ENCODE measurements around the gene DCC. TPM values are rescaled to one million over a fixed set of nuclear protein-coding genes. Genes with fewer than 3 reads are reported as not detected.

The DCC gene
- total and polyA plus RNA-seq, 2 donors from 2014 or later, result 3.9 TPM; not detected in 1

GRCh38 chr18:52933356-52933755 lies 593.4 kb downstream of the DCC start:
- Histone ChIP-seq H3K27ac (ENCODE audit: low read depth in 2 of 2, low read length in 2 of 2) (no peak overlapping the region), H3K9ac (ENCODE audit: low read length in 3 of 3) (no peak overlapping the region), H3K36me3 (ENCODE audit: control insufficient read depth in 2 of 3, insufficient read depth in 3 of 3, low read length in 3 of 3) (no peaks in the 10 kb centered on the region), H3K4me3 (ENCODE audit: low read length in 3 of 3) (no peak overlapping the region), H3K27me3 (ENCODE audit: control insufficient read depth, insufficient read depth, low read length) (no peaks in the 10 kb centered on the region), H3K4me1 (ENCODE audit: control insufficient read depth in 2 of 3, insufficient read depth in 2 of 3, low read depth in 1 of 3, low read length in 3 of 3) (no peaks in the 10 kb centered on the region), H3K9me3 (ENCODE audit: control insufficient read depth in 2 of 3, insufficient read depth in 1 of 3, low read length in 3 of 3) (no peaks in the 10 kb centered on the region)
- intact Hi-C loops (cut with DNase I), result no loop called here
- no peak for FAIRE-seq
- DNase-seq, result no peak
- no peak for TF ChIP-seq CTCF (IDR thresholded peaks at IDR 0.05; ENCODE audit: borderline replicate concordance, extremely low read depth, insufficient read depth)

GRCh38 chr18:52936931-52937330 lies 596.9 kb downstream of the DCC start:
- DNase-seq (no peak), FAIRE-seq (no peak)
- intact Hi-C loops (cut with DNase I), result no loop called here
- Histone ChIP-seq H3K27me3 (ENCODE audit: control insufficient read depth, insufficient read depth, low read length) (no peaks in the 10 kb centered on the region), H3K4me1 (ENCODE audit: control insufficient read depth in 2 of 3, insufficient read depth in 2 of 3, low read depth in 1 of 3, low read length in 3 of 3) (no peaks in the 10 kb centered on the region), H3K9me3 (ENCODE audit: control insufficient read depth in 2 of 3, insufficient read depth in 1 of 3, low read length in 3 of 3) (no peaks in the 10 kb centered on the region), H3K36me3 (ENCODE audit: control insufficient read depth in 2 of 3, insufficient read depth in 3 of 3, low read length in 3 of 3) (no peaks in the 10 kb centered on the region), H3K4me3 (ENCODE audit: low read length in 3 of 3) (no peak overlapping the region), H3K27ac (ENCODE audit: low read depth in 2 of 2, low read length in 2 of 2) (no peak overlapping the region), H3K9ac (ENCODE audit: low read length in 3 of 3) (no peak overlapping the region)
- no peak for TF ChIP-seq CTCF (IDR thresholded peaks at IDR 0.05; ENCODE audit: borderline replicate concordance, extremely low read depth, insufficient read depth)

- no peak for DNase-seq
- Histone ChIP-seq H3K27ac (ENCODE audit: low read depth in 2 of 2, low read length in 2 of 2) (no peak overlapping the region), H3K4me3 (ENCODE audit: low read length in 3 of 3) (no peak overlapping the region), H3K9me3 (ENCODE audit: control insufficient read depth in 2 of 3, insufficient read depth in 1 of 3, low read length in 3 of 3) (no peaks in the 10 kb centered on the region), H3K4me1 (ENCODE audit: control insufficient read depth in 2 of 3, insufficient read depth in 2 of 3, low read depth in 1 of 3, low read length in 3 of 3) (no peaks in the 10 kb centered on the region), H3K27me3 (ENCODE audit: control insufficient read depth, insufficient read depth, low read length) (no peaks in the 10 kb centered on the region), H3K36me3 (ENCODE audit: control insufficient read depth in 2 of 3, insufficient read depth in 3 of 3, low read length in 3 of 3) (no peaks in the 10 kb centered on the region), H3K9ac (ENCODE audit: low read length in 3 of 3) (no peak overlapping the region)
- no peak for FAIRE-seq
- TF ChIP-seq CTCF (IDR thresholded peaks at IDR 0.05; ENCODE audit: borderline replicate concordance, extremely low read depth, insufficient read depth), result no peak
- intact Hi-C loops (cut with DNase I), result no loop called here
Observed at GRCh38 chr18:52937840-52938239, 597.8 kb downstream of the DCC start.

- FAIRE-seq (no peak), DNase-seq (peak in 1 of 5 donors; percentile 3)
- Histone ChIP-seq H3K4me3 (ENCODE audit: low read length in 3 of 3) (no peak overlapping the region), H3K27ac (ENCODE audit: low read depth in 2 of 2, low read length in 2 of 2) (no peak overlapping the region), H3K9ac (ENCODE audit: low read length in 3 of 3) (no peak overlapping the region), H3K4me1 (ENCODE audit: control insufficient read depth in 2 of 3, insufficient read depth in 2 of 3, low read depth in 1 of 3, low read length in 3 of 3) (peaks cover 0 to 2% (median 0%) of the 10 kb centered on the region in 3 donors), H3K36me3 (ENCODE audit: control insufficient read depth in 2 of 3, insufficient read depth in 3 of 3, low read length in 3 of 3) (no peaks in the 10 kb centered on the region), H3K27me3 (ENCODE audit: control insufficient read depth, insufficient read depth, low read length) (no peaks in the 10 kb centered on the region), H3K9me3 (ENCODE audit: control insufficient read depth in 2 of 3, insufficient read depth in 1 of 3, low read length in 3 of 3) (no peaks in the 10 kb centered on the region)
- no peak for TF ChIP-seq CTCF (IDR thresholded peaks at IDR 0.05; ENCODE audit: borderline replicate concordance, extremely low read depth, insufficient read depth)
- intact Hi-C loops (cut with DNase I), result no loop called here
Observed at GRCh38 chr18:52945552-52945951, 605.6 kb downstream of the DCC start.

All from kidney (tissue), 14 donors.